GM12878 (cell line): Measurements from ENCODE around the gene PCDHGC3. TPM values are rescaled to one million over a fixed set of nuclear protein-coding genes. Genes with fewer than 3 reads are reported as not detected.

Experiments used
- BCL11A ChIP-seq: IDR thresholded peaks from 2 replicates; pipeline ENCODE4 v1.6.1; 2011; ENCODE audit warnings: low read depth, low read length
- CBX5 ChIP-seq: sonication (generic); IDR thresholded peaks from 2 replicates; pipeline ENCODE4 v1.6.1; 2016; ENCODE audit warnings: low read depth, moderate library complexity, mild to moderate bottlenecking, inconsistent platforms
- CHD1 ChIP-seq: IDR thresholded peaks from 2 replicates; pipeline ENCODE4 v1.6.1; 2012; ENCODE audit warnings: low read depth, low read length, improper control_type of control experiment
- EZH2 ChIP-seq: IDR thresholded peaks from 2 replicates; pipeline ENCODE4 v1.6.1; 2012; ENCODE audit warnings: low read depth, mild to moderate bottlenecking, control low read depth, inconsistent platforms, low read length, borderline replicate concordance; ENCODE audit not compliant: control insufficient read depth
- HCFC1 ChIP-seq: fragments of 150-350 bp; IDR thresholded peaks from 2 replicates; pipeline ENCODE4 v1.6.1; 2014; ENCODE audit warnings: low read length
- KAT2A ChIP-seq: conservative IDR thresholded peaks from 2 replicates; pipeline ENCODE4 v1.6.1; 2011; ENCODE audit warnings: low read depth, low read length; ENCODE audit not compliant: control insufficient read depth
- MEF2A ChIP-seq: IDR thresholded peaks from 2 replicates; pipeline ENCODE4 v1.6.1; 2011; ENCODE audit warnings: low read depth, mild to moderate bottlenecking, low read length, moderate library complexity; ENCODE audit not compliant: insufficient read depth
- MYC ChIP-seq: IDR thresholded peaks from 2 replicates; pipeline ENCODE4 v1.6.1; 2011; ENCODE audit warnings: mild to moderate bottlenecking, low read length, moderate library complexity, inconsistent platforms; ENCODE audit not compliant: insufficient read depth, insufficient replicate concordance, insufficient read length, severe bottlenecking
- NFIC ChIP-seq: IDR thresholded peaks from 2 replicates; pipeline ENCODE4 v1.6.1; 2012; ENCODE audit warnings: low read depth, mild to moderate bottlenecking, inconsistent platforms, low read length, moderate library complexity
- PAX5 ChIP-seq: IDR thresholded peaks from 2 replicates; pipeline ENCODE4 v1.6.1; 2011; ENCODE audit warnings: low read depth, low read length, borderline replicate concordance
- RFX5 ChIP-seq: IDR thresholded peaks from 2 replicates; pipeline ENCODE4 v1.6.1; 2011; ENCODE audit warnings: low read depth, low read length, improper control_type of control experiment
- SMARCA5 ChIP-seq: fragments of 450-650 bp; IDR thresholded peaks from 2 replicates; pipeline ENCODE4 v1.6.1; 2017; ENCODE audit warnings: mild to moderate bottlenecking
- SREBF1 ChIP-seq: IDR thresholded peaks from 2 replicates; pipeline ENCODE4 v1.6.1; 2012; ENCODE audit warnings: mild to moderate bottlenecking, low read length
- SUPT20H ChIP-seq: IDR thresholded peaks from 2 replicates; pipeline ENCODE4 v1.6.1; 2011; ENCODE audit warnings: low read depth, mild to moderate bottlenecking, low read length, moderate library complexity, borderline replicate concordance; ENCODE audit not compliant: control insufficient read depth
- TARDBP ChIP-seq: IDR thresholded peaks from 2 replicates; pipeline ENCODE4 v1.6.1; 2016; ENCODE audit warnings: borderline replicate concordance
- TCF3 ChIP-seq: IDR thresholded peaks from 2 replicates; pipeline ENCODE4 v1.6.1; 2012; ENCODE audit warnings: low read depth, mild to moderate bottlenecking, low read length, borderline replicate concordance; ENCODE audit not compliant: insufficient read depth
- polyA plus RNA-seq, 11 experiments: library from polyadenylated mRNA; depleted of rRNA in 4 of 11; unstranded in 6 of 11; stranded (reverse) in 5 of 11; fragments of >200 nt; fragmentation: Nextera tagmentation in 4 of 11; fragmentation: Illumina TruSeq in 1 of 11; extraction: Ambion mirVana in 4 of 11; extraction: Trizol in 1 of 11; gene quantifications; 1 replicate in 1 of 11; 2 replicates in 10 of 11; pipeline versions ENCODE4 v1.2.1 to v1.2.3, GENCODE V29; 2011 to 2016; ENCODE audit warnings: inconsistent platforms in 2 of 11, missing spikeins in 2 of 11, low read depth in 1 of 11
- total RNA-seq, 4 experiments: library from RNA; depleted of rRNA in 3 of 4; stranded (reverse); fragments of >200 nt in 3 of 4; fragmentation: Illumina TruSeq in 1 of 4; extraction: Trizol in 1 of 4; gene quantifications; 2 replicates each; pipeline versions ENCODE4 v1.2.1 to v1.2.3, GENCODE V29; 2013 to 2021
- TF ChIP-seq, protein P1 (sequence below): IDR thresholded peaks from 2 replicates; pipeline ENCODE4 v1.6.1; 2012; ENCODE audit warnings: low read depth, low read length, improper control_type of control experiment
- TF ChIP-seq, protein P2 (sequence below): fragments of 450-650 bp; IDR thresholded peaks from 2 replicates; pipeline ENCODE4 v1.6.1; 2017; ENCODE audit warnings: mild to moderate bottlenecking, low read depth, inconsistent platforms; ENCODE audit not compliant: poor library complexity, severe bottlenecking
- TF ChIP-seq, protein P3 (sequence below): fragments of 450-650 bp; formaldehyde crosslinking; IDR thresholded peaks from 2 replicates; pipeline ENCODE4 v1.4.0; 2022; ENCODE audit warnings: mild to moderate bottlenecking, moderate library complexity

Gene PCDHGC3
- total and polyA plus RNA-seq, 10 of the 15 experiments (the other 5 are each of a cell fraction or from before 2014, with no cell fraction given): 0.53 to 22.1 (median 12.0) TPM

DNA sequence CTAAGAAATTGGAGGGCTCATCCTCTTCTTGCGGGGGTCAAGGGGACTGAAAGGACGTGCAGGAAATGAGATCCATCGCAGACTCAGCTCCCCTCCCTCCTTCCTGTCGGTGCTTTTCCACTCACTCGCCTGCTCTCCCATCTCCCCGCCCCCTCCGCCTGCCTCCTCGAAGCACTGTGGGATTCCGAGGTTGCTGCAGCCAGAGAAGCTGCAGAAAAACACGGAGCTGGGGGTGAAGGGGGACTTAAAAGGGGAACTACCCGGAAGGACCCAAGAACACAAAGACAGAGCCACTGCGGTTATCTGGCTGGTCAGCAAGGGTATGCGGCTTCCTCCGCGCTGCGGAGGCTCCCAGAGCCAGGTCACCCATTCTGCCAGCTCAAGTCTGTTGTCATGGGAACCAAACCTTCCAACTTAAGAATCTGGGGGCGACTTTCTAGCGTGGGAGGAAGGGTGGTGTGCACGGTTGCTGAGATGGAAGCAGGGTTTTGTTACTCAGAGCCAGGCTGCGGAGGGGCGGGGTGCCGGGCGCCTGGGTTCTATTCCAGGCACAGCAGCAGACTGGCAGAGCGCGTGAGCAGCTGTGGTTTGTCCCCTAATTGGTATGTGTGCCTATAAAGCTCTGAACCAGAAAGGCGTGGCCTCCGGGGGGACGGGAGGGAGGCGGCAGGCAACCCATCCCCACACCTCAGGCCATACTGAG lies 38.0 kb downstream of the PCDHGC3 start (continued):
- TF ChIP-seq CHD1 (no peak), TCF3 (0 out of 2 replicates have a peak, but pooled peaks have one; percentile 39), SREBF1 (no peak), EZH2 (no peak), BCL11A (peak; percentile 53; the same call in 1 of the 2 replicates), PAX5 (no peak), HCFC1 (no peak), SUPT20H (no peak), CBX5 (no peak), RFX5 (0 out of 2 replicates have a peak, but pooled peaks have one; percentile 34), NFIC (no peak), SMARCA5 (0 out of 2 replicates have a peak, but pooled peaks have one; percentile 20), MEF2A (0 out of 2 replicates have a peak, but pooled peaks have one; percentile 3), TARDBP (no peak), MYC (no peak), KAT2A (no peak)
- TF ChIP-seq, protein P1, sequence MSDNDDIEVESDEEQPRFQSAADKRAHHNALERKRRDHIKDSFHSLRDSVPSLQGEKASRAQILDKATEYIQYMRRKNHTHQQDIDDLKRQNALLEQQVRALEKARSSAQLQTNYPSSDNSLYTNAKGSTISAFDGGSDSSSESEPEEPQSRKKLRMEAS: no peak; the same call in 1 of the 2 replicates
- TF ChIP-seq, protein P2, sequence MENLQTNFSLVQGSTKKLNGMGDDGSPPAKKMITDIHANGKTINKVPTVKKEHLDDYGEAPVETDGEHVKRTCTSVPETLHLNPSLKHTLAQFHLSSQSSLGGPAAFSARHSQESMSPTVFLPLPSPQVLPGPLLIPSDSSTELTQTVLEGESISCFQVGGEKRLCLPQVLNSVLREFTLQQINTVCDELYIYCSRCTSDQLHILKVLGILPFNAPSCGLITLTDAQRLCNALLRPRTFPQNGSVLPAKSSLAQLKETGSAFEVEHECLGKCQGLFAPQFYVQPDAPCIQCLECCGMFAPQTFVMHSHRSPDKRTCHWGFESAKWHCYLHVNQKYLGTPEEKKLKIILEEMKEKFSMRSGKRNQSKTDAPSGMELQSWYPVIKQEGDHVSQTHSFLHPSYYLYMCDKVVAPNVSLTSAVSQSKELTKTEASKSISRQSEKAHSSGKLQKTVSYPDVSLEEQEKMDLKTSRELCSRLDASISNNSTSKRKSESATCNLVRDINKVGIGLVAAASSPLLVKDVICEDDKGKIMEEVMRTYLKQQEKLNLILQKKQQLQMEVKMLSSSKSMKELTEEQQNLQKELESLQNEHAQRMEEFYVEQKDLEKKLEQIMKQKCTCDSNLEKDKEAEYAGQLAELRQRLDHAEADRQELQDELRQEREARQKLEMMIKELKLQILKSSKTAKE: peak; percentile 67
- TF ChIP-seq, protein P3, sequence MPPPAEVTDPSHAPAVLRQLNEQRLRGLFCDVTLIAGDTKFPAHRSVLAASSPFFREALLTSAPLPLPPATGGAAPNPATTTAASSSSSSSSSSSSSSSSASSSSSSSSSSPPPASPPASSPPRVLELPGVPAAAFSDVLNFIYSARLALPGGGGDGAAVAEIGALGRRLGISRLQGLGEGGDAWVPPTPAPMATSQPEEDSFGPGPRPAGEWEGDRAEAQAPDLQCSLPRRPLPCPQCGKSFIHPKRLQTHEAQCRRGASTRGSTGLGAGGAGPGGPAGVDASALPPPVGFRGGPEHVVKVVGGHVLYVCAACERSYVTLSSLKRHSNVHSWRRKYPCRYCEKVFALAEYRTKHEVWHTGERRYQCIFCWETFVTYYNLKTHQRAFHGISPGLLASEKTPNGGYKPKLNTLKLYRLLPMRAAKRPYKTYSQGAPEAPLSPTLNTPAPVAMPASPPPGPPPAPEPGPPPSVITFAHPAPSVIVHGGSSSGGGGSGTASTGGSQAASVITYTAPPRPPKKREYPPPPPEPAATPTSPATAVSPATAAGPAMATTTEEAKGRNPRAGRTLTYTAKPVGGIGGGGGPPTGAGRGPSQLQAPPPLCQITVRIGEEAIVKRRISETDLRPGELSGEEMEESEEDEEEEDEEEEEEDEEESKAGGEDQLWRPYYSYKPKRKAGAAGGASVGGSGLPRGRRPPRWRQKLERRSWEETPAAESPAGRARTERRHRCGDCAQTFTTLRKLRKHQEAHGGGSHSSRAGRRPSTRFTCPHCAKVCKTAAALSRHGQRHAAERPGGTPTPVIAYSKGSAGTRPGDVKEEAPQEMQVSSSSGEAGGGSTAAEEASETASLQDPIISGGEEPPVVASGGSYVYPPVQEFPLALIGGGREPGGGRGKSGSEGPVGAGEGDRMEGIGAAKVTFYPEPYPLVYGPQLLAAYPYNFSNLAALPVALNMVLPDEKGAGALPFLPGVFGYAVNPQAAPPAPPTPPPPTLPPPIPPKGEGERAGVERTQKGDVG (CRISPR knock-in tag): no peak
